ENCODE data around the gene PRODH2.
"Not testable (repeated sequence)": the region's sequence is repeated elsewhere in the genome, so short reads cannot be mapped to it uniquely, and the experiment has no call there.

Gene PRODH2

DNA sequence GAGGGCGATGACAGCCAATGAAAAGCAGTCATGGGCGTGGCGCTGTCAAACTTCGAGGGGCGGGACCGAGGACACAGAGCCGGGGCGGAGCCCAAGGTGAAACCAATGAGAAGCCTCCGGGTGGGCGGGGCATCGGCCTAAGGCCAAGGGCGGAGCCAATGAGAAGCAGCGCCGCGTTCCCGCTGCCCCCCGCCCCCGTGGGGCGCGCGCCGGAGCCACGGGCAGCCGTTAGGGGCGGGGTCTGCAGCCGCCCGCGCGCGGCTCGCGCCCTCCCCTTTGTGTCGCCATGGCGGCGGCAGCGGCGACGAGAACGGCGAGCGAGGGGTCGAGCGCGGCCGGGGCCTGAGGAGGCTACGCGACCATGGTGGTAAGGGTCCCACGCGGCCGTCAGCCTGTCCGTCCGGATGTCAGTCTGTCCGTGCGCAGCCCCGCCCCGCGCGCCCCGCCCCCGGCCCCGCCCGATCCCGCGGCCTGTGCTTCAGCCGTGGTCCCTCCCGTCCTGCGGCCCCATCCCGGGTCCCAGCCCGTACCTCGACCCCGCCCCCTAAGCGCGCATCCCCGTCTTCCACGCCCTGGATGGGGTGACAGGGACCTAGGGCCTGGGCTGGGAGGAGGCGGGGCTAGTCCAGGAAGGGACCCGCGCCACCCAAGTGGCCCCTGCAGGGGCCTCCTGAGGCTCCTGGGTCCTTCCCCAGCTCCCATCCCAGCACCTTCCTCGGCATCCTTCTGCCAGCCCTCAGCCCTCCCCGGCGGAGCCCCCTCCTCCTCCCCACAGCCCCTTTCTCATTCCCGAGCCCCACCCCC lies 37.1 kb downstream of the PRODH2 start, which contains the start of gene ARHGAP33:
Gene ARHGAP33, plus strand, starts transcription at position 267 of the 804 bp plus-strand sequence. Its CDS starts 95 bp downstream, at position 362.
- in situ Hi-C loops (cut with MboI; ENCODE audit: low sequenced_read_pairs, unreplicated experiment) = no loop called here
- peak; percentile 100 for DNase-seq (ENCODE audit: low spot score)
- no peak for TF ChIP-seq CTCF (IDR thresholded peaks at IDR 0.05; ENCODE audit: borderline replicate concordance, control extremely low read depth, extremely low read depth, insufficient read depth, missing control alignments)

GRCh38 chr19:35775046-35775297 lies 37.7 kb downstream of the PRODH2 start:
- in situ Hi-C loops (cut with MboI; ENCODE audit: low sequenced_read_pairs, unreplicated experiment) = no loop called here
- no peak for DNase-seq (ENCODE audit: low spot score)
- TF ChIP-seq CTCF (IDR thresholded peaks at IDR 0.05; ENCODE audit: borderline replicate concordance, control extremely low read depth, extremely low read depth, insufficient read depth, missing control alignments) = no peak

- no peak for DNase-seq (ENCODE audit: low spot score)
- TF ChIP-seq CTCF (IDR thresholded peaks at IDR 0.05; ENCODE audit: borderline replicate concordance, control extremely low read depth, extremely low read depth, insufficient read depth, missing control alignments) = no peak
- in situ Hi-C loops (cut with MboI; ENCODE audit: low sequenced_read_pairs, unreplicated experiment) = no loop called here
Measured at GRCh38 chr19:35774274-35775045, 38.2 kb downstream of the PRODH2 start.

- TF ChIP-seq CTCF (IDR thresholded peaks at IDR 0.05; ENCODE audit: borderline replicate concordance, control extremely low read depth, extremely low read depth, insufficient read depth, missing control alignments) = no peak
- DNase-seq (ENCODE audit: low spot score) = no peak
- in situ Hi-C loops (cut with MboI; ENCODE audit: low sequenced_read_pairs, unreplicated experiment) = no loop called here
Measured at GRCh38 chr19:35773020-35773806, 39.4 kb downstream of the PRODH2 start.

DNA sequence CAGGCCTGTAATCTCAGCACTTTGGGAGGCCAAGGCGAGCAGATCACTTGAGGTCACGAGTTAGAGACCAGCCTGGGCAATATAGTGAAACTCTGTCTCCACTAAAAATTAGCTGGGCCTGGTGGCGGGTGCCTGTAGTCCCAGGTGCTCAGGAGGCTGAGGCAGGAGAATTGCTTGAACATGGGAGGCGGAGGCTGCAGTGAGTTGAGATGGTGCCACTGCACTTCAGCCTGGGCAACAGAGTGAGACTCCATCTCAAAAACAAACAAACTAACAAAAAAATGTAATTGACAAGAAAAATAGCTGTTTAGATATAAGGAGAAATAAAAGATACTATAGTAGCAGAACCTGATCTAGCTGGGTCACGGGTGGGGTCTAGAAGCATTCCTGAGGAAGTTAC lies 40.3 kb downstream of the PRODH2 start:
- in situ Hi-C loops (cut with MboI; ENCODE audit: low sequenced_read_pairs, unreplicated experiment); DNase-seq (ENCODE audit: low spot score): not testable (repeated sequence)

DNA sequence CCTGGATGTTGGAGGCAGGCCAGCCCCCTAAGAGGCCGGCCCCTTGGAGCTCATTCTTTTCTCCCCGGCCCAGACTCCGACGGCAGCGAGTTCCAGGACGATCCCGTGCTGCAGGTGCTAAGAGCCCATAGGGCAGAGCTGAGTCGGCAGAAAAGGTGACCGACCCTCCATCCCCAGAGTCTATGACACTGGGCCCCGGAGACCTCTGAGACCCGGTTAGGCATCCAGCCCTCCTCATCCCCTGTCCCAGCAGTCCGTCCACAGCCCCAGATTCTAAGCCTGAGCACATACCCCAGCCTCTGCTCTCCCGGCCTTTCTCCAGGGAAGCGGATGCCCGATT lies 44.6 kb downstream of the PRODH2 start:
- DNase-seq (ENCODE audit: low spot score) = no peak
- in situ Hi-C loops (cut with MboI; ENCODE audit: low sequenced_read_pairs, unreplicated experiment) = no loop called here
- no peak for TF ChIP-seq CTCF (IDR thresholded peaks at IDR 0.05; ENCODE audit: borderline replicate concordance, control extremely low read depth, extremely low read depth, insufficient read depth, missing control alignments)
